CD4-positive, alpha-beta T cell treated with Interleukin-17A for 4 hours (primary cell): ENCODE data around the gene TTC28.
A peak's percentile ranks its signal among the peaks of the same experiment; 100 is the strongest.
"Not testable (repeated sequence)": the region's sequence is repeated elsewhere in the genome, so short reads cannot be mapped to it uniquely, and the experiment has no call there.

Source experiments
- DNase-seq: peaks from one replicate; pipeline ENCODE4 v3.0.0-alpha.2; 2020; ENCODE audit warnings: mixed read lengths

The TTC28 gene

DNA sequence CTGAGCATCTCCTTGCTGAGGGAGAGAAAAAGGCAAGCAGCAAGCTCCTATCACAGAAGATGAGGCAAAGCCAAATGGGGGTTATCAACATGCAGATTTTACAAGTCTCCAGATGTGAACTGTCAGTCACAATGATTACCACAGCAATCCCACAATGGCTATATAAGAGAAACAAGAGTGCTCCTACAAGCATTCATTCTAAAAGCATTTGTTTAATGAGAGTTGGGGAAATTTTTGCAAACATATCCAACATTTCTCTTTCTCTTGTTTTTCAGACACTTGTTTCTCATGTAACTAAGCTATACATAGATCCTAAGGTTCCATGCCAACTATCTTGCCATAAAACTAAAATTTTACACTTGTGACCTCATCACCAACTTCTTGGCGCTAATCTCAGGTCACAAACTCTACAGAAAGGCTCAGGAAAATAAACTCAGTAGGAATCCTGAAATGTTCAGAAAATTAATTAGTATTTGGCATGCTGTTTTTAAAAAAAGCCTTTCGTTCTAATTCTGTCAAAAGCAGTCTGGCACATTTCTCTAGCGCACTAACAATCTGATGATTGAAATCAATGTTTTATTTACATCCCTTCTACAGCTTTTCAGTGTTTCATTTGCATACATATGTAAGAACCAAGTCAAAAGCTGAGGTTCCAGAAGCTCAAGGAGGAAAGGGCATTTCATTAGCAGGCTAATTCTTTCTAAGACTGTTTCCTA is 199.5 kb downstream of the TTC28 start:
- DNase-seq: no peak

DNA sequence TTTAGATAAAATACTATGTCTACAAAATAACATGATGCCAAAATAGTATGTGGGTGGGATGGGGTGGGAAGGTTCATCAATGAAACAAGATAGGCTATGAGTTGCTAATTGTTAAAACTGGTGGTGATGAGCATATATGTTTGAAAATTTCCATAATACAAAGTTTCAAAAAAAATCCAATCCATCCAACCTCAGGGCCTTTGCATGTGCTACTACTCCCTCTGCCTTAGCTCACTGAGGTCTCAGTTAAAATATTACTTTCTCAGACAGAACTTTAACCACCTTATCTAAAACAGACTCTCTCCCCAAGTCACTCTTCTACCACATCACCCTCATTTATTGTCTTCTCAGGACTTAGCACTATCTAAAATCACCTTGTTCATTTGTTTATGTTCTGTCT is 201.1 kb downstream of the TTC28 start:
- no peak for DNase-seq

GRCh38 chr22:28477556-28477955 is 202.1 kb downstream of the TTC28 start:
- no peak for DNase-seq

- no peak for DNase-seq
These were observed 205.3 kb downstream of the TTC28 start for GRCh38 chr22:28474330-28474729.

DNA sequence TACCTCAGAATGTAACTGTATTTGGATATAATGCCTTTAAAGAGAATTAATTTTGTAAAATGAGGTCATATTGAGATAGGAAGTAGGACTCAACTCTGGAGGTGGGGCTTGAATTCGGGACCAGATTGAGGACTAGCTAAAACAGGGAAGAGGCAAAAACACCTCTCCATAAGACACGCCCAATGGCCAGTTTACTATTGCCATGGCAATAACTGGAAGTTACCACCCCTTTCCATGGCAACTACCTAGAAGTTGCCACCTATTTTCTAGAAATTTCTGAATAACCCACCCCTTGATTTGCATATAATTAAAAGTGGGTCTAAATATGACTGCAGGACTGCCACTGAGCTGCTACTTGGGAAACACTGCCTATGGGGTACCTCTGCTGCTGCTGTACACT is 206.4 kb downstream of the TTC28 start:
- DNase-seq: no peak

GRCh38 chr22:28467055-28467454 is 212.6 kb downstream of the TTC28 start:
- not testable (repeated sequence) for DNase-seq

- DNase-seq: no peak
These were observed 213.2 kb downstream of the TTC28 start for GRCh38 chr22:28466399-28466798.

DNA sequence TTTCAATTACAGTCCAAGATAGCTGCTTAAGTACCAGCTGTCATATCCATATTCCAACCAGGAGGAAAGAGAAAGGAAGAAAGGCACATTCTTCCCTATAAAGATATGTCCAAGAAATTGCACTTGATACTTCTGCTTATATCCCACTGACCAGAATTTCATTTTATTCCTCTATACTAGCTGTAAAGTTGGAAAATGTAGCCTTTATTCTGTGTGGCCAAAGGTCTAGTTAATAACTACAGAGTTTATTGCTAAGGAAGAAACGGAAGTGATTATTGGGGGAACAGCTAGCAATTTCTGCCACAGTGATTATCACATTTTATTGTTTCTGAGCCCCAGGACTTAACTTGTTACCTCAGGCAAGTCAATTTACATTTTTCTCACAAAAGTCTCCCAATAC is 213.8 kb downstream of the TTC28 start:
- no peak for DNase-seq

GRCh38 chr22:28464127-28464526 is 215.5 kb downstream of the TTC28 start:
- no peak for DNase-seq

DNA sequence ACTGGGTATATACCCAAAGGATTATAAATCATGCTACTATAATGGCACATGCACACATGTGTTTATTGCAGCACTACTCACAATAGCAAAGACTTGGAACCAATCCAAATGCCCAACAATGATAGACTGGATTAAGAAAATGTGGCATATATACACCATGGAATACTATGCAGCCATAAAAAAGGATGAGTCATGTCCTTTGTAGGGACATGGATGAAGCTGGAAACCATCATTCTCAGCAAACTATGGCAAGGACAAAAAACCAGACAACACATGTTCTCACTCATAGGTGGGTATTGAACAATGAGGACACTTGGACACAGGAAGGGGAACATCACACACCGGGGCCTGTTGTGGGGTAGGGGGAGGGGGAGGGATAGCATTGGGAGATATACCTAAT is 216.2 kb downstream of the TTC28 start:
- not testable (repeated sequence) for DNase-seq

DNA sequence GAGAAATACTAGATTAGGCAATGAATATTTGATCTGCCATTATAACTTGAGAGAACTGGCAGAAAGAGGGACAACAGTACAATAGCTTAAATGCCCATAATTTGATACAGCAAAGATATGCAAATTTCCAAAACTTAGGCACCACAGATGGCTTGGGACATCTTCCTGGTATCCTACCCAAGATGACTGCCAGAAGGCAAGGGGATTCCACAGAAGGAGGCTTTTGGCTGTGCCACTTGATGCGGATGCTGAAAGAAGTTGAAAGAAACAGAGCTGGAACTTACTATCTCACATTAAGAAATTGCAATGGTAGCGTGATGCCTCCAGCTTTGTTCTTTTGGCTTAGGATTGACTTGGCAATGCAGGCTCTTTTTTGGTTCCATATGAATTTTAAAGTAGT is 216.7 kb downstream of the TTC28 start:
- DNase-seq: no peak

- no peak for DNase-seq
These were observed 217.6 kb downstream of the TTC28 start for GRCh38 chr22:28462041-28462440.

- no peak for DNase-seq
These were observed 225.1 kb downstream of the TTC28 start for GRCh38 chr22:28454431-28455064.

GRCh38 chr22:28450109-28450508 is 229.5 kb downstream of the TTC28 start:
- no peak for DNase-seq

- DNase-seq: no peak
These were observed 230.6 kb downstream of the TTC28 start for GRCh38 chr22:28449041-28449440.

DNA sequence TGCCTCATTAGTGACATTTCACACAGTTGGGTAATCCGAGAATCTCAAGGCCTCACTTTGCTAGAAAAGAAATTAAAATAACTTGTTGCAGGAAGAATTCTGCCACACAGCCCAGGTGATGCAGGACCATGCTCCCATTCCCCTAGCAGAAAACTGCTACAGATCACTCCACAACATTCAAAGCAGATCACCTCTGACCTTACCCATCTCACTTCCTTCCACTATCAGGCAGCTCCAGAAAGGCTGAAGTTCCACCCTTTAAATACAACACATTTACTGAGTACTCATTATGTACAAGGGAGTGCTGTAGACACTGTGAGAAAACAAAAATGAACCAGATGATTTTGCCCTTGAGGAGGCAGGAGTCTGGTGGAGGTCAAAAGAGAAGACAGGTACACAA is 231.0 kb downstream of the TTC28 start:
- DNase-seq: no peak

- DNase-seq: no peak
These were observed 235.0 kb downstream of the TTC28 start for GRCh38 chr22:28444659-28445058.

- peak; percentile 54 for DNase-seq
These were observed 236.1 kb downstream of the TTC28 start for GRCh38 chr22:28443526-28443876.

- DNase-seq: peak; percentile 41
These were observed 236.7 kb downstream of the TTC28 start for GRCh38 chr22:28442711-28443525.

GRCh38 chr22:28442264-28442710 is 237.4 kb downstream of the TTC28 start:
- DNase-seq: peak; percentile 76

GRCh38 chr22:28441720-28442263 is 237.8 kb downstream of the TTC28 start:
- DNase-seq: no peak

DNA sequence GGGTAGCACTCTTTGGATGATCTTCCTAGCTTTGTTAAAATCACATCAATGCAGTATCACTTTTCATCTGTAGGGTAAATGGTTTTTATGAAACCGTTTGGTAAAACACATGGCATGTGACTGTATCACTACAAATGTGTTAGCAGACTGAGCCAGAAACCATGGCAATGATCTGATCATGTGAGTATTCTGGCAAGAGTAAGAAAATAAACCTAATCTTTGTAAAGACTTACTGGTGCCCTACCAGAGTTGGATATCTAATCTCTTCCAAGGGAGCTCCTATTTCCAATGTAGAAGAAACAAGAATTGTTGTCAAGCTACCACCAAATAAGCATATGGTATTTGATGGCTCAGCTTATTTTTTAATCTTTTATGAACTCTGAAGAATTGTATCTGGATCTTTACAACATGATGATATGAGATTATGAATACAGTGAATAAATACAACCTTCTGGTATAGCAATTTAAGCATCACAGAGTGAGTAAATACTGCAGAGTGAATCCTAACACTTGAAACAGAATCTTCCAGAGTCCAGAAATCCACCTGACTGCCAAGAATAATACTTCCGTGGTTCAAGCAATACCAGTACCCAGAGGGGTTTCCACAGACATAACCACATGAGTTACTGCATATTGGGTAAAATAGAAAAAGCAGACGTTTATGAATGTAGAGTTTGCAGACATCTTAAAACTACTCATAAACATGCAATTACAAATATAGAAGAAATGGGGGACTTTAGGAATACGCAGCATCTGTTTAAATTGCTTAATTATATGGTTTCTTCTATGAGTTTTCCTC is 238.8 kb downstream of the TTC28 start:
- DNase-seq: no peak
